Cardiac muscle cell (in vitro differentiated cells and primary cell): ENCODE results near the gene SCN3B. TPM values are rescaled to one million over a fixed set of nuclear protein-coding genes. Genes with fewer than 3 reads are reported as not detected.

ENCODE experiments used
- DNase-seq, 2 donors: peaks; one replicate each; pipeline versions ENCODE4 v3.0.0 to v3.0.0-alpha.2; 2010 to 2017; ENCODE audit warnings: low read depth in 1 of 2, low spot score in 1 of 2
- H3K27ac ChIP-seq: fragments of 200-600 bp; sonication (generic); 2 replicates; pipeline ENCODE4 v1.5.1; 2016
- H3K27me3 ChIP-seq: fragments of 200-600 bp; sonication (generic); 2 replicates; pipeline ENCODE4 v1.6.0; 2016; ENCODE audit warnings: control low read depth
- H3K36me3 ChIP-seq: fragments of 200-600 bp; sonication (generic); 2 replicates; pipeline ENCODE4 v1.5.1; 2016; ENCODE audit warnings: control low read depth
- H3K4me1 ChIP-seq: fragments of 200-600 bp; sonication (generic); 2 replicates; pipeline ENCODE4 v1.8.1; 2017; ENCODE audit warnings: low read depth, mild to moderate bottlenecking, mixed run types
- H3K4me3 ChIP-seq: fragments of 200-600 bp; sonication (generic); 2 replicates; pipeline ENCODE4 v1.5.1; 2016; ENCODE audit warnings: mild to moderate bottlenecking
- H3K9me3 ChIP-seq: fragments of 200-600 bp; sonication (generic); 2 replicates; pipeline ENCODE4 v1.5.1; 2017; ENCODE audit warnings: low read depth, mild to moderate bottlenecking, control low read depth
- CTCF ChIP-seq: IDR thresholded peaks from 2 replicates; pipeline ENCODE4 v1.5.1; 2012; ENCODE audit warnings: low read depth, mild to moderate bottlenecking, low read length
- polyA plus RNA-seq: library from polyadenylated mRNA; unstranded; fragments of >200 nt; fragmentation: Nextera tagmentation; extraction: Ambion mirVana; gene quantifications from 2 replicates; pipeline ENCODE4 v1.2.1, GENCODE V29; 2016
- total RNA-seq: library from RNA; depleted of rRNA; stranded (reverse); fragments of >200 nt; gene quantifications from 2 replicates; pipeline ENCODE4 v1.2.3, GENCODE V29; 2016

The SCN3B gene
- total and polyA plus RNA-seq, 2 experiments from 2014 or later = 0.12 to 0.77 TPM

- Histone ChIP-seq H3K4me1 (no peaks in the 10 kb centered on the region), H3K36me3 (no peaks in the 10 kb centered on the region), H3K27ac (no peak overlapping the region), H3K27me3 (peaks cover 12% of the 10 kb centered on the region), H3K4me3 (no peak overlapping the region), H3K9me3 (no peaks in the 10 kb centered on the region)
- TF ChIP-seq CTCF = no peak
- no peak for DNase-seq
These were observed 4.9 kb upstream of the SCN3B start for GRCh38 chr11:123659311-123659710.

- TF ChIP-seq CTCF = peak; percentile 23
- Histone ChIP-seq H3K27me3 (peaks cover 43% of the 10 kb centered on the region), H3K36me3 (no peaks in the 10 kb centered on the region), H3K4me1 (no peaks in the 10 kb centered on the region), H3K4me3 (peak overlapping the region; percentile 51), H3K27ac (no peak overlapping the region), H3K9me3 (no peaks in the 10 kb centered on the region)
- DNase-seq = peak; percentile 51 to 85
These were observed 428 bp downstream of the SCN3B start for GRCh38 chr11:123653827-123654565.

- Histone ChIP-seq H3K4me1 (no peaks in the 10 kb centered on the region), H3K9me3 (no peaks in the 10 kb centered on the region), H3K4me3 (peak overlapping the region; percentile 51), H3K36me3 (no peaks in the 10 kb centered on the region), H3K27ac (no peak overlapping the region), H3K27me3 (peaks cover 46% of the 10 kb centered on the region)
- no peak for DNase-seq
- no peak for TF ChIP-seq CTCF
These were observed 969 bp downstream of the SCN3B start for GRCh38 chr11:123653483-123653826.

GRCh38 chr11:123652599-123652998, 1.8 kb downstream of the SCN3B start:
- Histone ChIP-seq H3K4me3 (no peak overlapping the region), H3K27me3 (peaks cover 43% of the 10 kb centered on the region), H3K4me1 (no peaks in the 10 kb centered on the region), H3K27ac (no peak overlapping the region), H3K9me3 (no peaks in the 10 kb centered on the region), H3K36me3 (no peaks in the 10 kb centered on the region)
- DNase-seq = no peak
- TF ChIP-seq CTCF = no peak

- Histone ChIP-seq H3K4me3 (no peak overlapping the region), H3K9me3 (no peaks in the 10 kb centered on the region), H3K4me1 (no peaks in the 10 kb centered on the region), H3K36me3 (no peaks in the 10 kb centered on the region), H3K27ac (no peak overlapping the region), H3K27me3 (peaks cover 34% of the 10 kb centered on the region)
- TF ChIP-seq CTCF = no peak
- DNase-seq = no peak
These were observed 3.5 kb downstream of the SCN3B start for GRCh38 chr11:123650901-123651300.
